Stimulated activated CD4-positive, alpha-beta T cell treated with anti-CD3 and anti-CD28 coated beads, Interleukin-2, amount 100 ng/mL, for 48 hours (primary cell): ENCODE measurements around the gene RAB37.

Experiments
- DNase-seq, 2 donors: peaks; one replicate each; pipeline ENCODE4 v3.0.0-alpha.2; 2020

RAB37 gene

DNA sequence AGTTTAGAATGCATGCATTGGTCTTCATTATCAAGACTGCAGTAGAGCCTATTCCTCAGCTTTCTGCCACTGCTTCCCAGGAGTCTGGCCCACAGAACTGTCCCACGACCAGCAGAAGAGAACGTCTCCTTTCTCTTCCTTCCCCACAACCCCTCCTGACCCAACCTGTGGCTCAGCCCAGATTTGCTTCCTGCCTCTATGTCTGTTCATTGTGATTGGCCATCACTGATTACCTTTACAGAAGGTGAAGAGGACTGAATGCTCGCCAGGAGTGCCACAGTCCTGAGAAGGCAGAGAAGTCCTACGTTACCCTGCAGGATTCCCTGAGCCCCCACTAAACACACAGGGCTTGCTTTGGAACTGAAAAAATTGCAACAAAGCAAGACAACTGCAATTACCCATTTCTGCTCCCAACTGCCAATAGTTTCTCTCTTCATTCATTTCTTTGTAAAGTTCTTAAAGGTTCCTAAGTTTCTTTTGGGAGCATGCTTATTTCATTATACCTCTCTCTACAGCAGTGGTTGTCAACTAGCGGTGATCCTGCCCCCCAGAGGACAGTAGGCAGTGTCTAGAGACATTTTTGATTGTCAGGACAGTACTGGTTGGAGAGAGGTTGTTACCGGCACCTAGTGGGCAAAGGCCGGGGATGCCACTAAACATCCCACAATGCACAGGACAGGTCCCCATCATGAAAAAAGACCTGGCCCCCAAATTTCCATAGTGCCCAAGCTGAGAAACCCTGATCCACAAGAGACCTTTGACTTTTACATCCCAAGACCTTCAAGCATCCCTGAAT lies 43.6 kb downstream of the RAB37 start:
- DNase-seq: no peak

- no peak for DNase-seq
Measured at GRCh38 chr17:74782571-74782970, 45.5 kb downstream of the RAB37 start.

DNA sequence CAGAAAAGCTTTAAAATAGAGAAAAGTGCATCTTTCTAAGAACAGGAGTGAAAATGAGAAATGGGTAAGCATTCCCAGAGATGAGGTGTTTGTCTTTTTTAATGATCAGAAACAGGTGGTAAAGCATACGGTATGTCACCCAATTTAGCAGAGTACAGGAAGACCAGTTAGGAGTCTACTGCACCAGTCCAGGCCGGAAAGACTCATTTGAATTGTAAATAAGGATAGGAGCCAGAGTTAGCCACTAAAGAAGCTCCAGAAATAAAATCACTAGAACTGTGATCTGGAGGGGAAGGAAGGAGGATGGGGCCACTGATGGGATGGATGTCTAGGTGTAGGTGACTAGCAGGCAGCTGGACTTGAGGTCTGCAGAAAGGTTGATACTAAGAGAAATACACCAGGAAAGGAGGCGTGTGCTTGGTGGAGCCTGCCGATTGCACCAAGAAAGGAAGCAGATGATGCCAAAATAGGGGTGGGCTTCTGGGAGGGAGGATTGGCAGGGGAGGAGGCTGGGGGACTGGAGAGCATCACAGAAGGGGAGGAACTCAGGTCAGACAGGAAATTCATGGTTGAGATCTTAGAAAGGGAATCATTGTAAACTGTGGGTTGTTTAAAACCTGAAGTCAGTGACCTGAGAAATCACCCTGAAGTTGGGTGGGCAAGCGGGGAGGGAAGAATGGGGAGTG lies 47.2 kb downstream of the RAB37 start:
- no peak for DNase-seq

- no peak for DNase-seq
Measured at GRCh38 chr17:74785096-74785980, 48.3 kb downstream of the RAB37 start.

GRCh38 chr17:74785981-74786360 lies 48.9 kb downstream of the RAB37 start:
- no peak for DNase-seq

DNA sequence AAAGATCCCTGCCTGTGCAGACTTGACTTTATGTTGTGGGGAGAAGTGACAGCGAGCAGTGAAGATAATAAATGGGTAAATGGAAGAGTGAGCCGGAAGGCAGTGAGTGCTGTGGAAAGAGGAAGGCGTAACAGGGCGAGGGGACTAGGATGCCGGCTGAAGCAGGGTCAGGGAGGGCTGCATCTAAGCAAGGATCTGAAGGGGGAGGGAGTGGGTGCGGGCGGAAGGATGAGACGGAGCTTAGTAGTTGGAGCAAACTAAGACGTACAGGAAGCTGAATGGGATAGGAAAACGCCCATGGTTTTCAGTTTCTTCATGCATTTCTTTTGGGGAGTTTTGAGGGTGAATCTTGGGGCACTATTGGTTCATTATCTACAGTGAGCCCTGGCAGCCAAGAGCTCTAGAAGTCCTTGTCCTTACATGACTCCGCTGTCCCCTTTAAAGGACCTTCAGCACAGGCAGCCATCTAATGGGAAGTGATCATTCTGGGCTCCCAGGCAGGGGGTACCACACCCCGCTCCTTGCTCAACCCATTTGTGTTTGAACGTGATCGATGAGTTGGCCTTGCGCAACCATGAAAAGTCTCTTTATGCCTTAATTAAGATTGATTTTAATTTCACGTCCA lies 49.5 kb downstream of the RAB37 start:
- no peak for DNase-seq

GRCh38 chr17:74790161-74791058 lies 53.4 kb downstream of the RAB37 start:
- no peak for DNase-seq

GRCh38 chr17:74792586-74793105 lies 55.6 kb downstream of the RAB37 start:
- DNase-seq: no peak

GRCh38 chr17:74795327-74796020 lies 58.4 kb downstream of the RAB37 start:
- DNase-seq: no peak

- DNase-seq: no peak
Measured at GRCh38 chr17:74796211-74796610, 59.2 kb downstream of the RAB37 start.

GRCh38 chr17:74796866-74797265 lies 59.8 kb downstream of the RAB37 start:
- no peak for DNase-seq
